ENCODE results near the gene TMEM178A.

TMEM178A gene

GRCh38 chr2:39671604-39672003, 5.9 kb downstream of the TMEM178A start:
- peaks cover 3 to 26% (median 20%) of the 10 kb centered on the region in 5 donors for H3K27me3 ChIP-seq (ENCODE audit: control insufficient read depth in 5 of 5, insufficient read depth in 4 of 5, low read length in 5 of 5)
- H3K4me3 ChIP-seq (ENCODE audit: low read depth in 1 of 5, low read length in 5 of 5), result no peak overlapping the region

GRCh38 chr2:39673018-39673417, 7.3 kb downstream of the TMEM178A start:
- peaks cover 0 to 5% (median 0%) of the 10 kb centered on the region in 5 donors for H3K9me3 ChIP-seq (ENCODE audit: control insufficient read depth in 5 of 5, low read length in 5 of 5)
- H3K36me3 ChIP-seq (ENCODE audit: control insufficient read depth in 5 of 5, insufficient read depth in 5 of 5, low read length in 5 of 5), result no peaks in the 10 kb centered on the region
- H3K4me1 ChIP-seq (ENCODE audit: control insufficient read depth in 5 of 5, insufficient read depth in 5 of 5, low read length in 5 of 5), result no peaks in the 10 kb centered on the region
- H3K9ac ChIP-seq (ENCODE audit: low read length in 5 of 5), result no peak overlapping the region
- H3K4me3 ChIP-seq (ENCODE audit: low read depth in 1 of 5, low read length in 5 of 5), result no peak overlapping the region
- H3K27me3 ChIP-seq (ENCODE audit: control insufficient read depth in 5 of 5, insufficient read depth in 4 of 5, low read length in 5 of 5), result peaks cover 0 to 12% (median 10%) of the 10 kb centered on the region in 5 donors
- H3K27ac ChIP-seq (ENCODE audit: low read depth, low read length), result no peak overlapping the region

More at GRCh38 chr2:39671604-39672003, 5.9 kb downstream of the TMEM178A start:
- Histone ChIP-seq H3K9ac (ENCODE audit: low read length in 5 of 5) (no peak overlapping the region), H3K4me1 (ENCODE audit: control insufficient read depth in 5 of 5, insufficient read depth in 5 of 5, low read length in 5 of 5) (peaks cover 2 to 6% (median 5%) of the 10 kb centered on the region in 5 donors), H3K9me3 (ENCODE audit: control insufficient read depth in 5 of 5, low read length in 5 of 5) (no peaks in the 10 kb centered on the region), H3K36me3 (ENCODE audit: control insufficient read depth in 5 of 5, insufficient read depth in 5 of 5, low read length in 5 of 5) (no peaks in the 10 kb centered on the region), H3K27ac (ENCODE audit: low read depth, low read length) (no peak overlapping the region)

GRCh38 chr2:39676342-39676741, 10.6 kb downstream of the TMEM178A start:
- Histone ChIP-seq H3K4me3 (ENCODE audit: low read depth in 1 of 5, low read length in 5 of 5) (no peak overlapping the region), H3K9ac (ENCODE audit: low read length in 5 of 5) (no peak overlapping the region), H3K36me3 (ENCODE audit: control insufficient read depth in 5 of 5, insufficient read depth in 5 of 5, low read length in 5 of 5) (peaks cover 0 to 2% (median 0%) of the 10 kb centered on the region in 5 donors), H3K27me3 (ENCODE audit: control insufficient read depth in 5 of 5, insufficient read depth in 4 of 5, low read length in 5 of 5) (peaks cover 0 to 2% (median 0%) of the 10 kb centered on the region in 5 donors), H3K9me3 (ENCODE audit: control insufficient read depth in 5 of 5, low read length in 5 of 5) (peaks cover 0 to 11% (median 0%) of the 10 kb centered on the region in 5 donors), H3K4me1 (ENCODE audit: control insufficient read depth in 5 of 5, insufficient read depth in 5 of 5, low read length in 5 of 5) (no peaks in the 10 kb centered on the region), H3K27ac (ENCODE audit: low read depth, low read length) (no peak overlapping the region)

GRCh38 chr2:39678170-39678569, 12.5 kb downstream of the TMEM178A start:
- Histone ChIP-seq H3K27ac (ENCODE audit: low read depth, low read length) (no peak overlapping the region), H3K36me3 (ENCODE audit: control insufficient read depth in 5 of 5, insufficient read depth in 5 of 5, low read length in 5 of 5) (peaks cover 0 to 2% (median 0%) of the 10 kb centered on the region in 5 donors), H3K9me3 (ENCODE audit: control insufficient read depth in 5 of 5, low read length in 5 of 5) (peaks cover 0 to 11% (median 0%) of the 10 kb centered on the region in 5 donors), H3K4me1 (ENCODE audit: control insufficient read depth in 5 of 5, insufficient read depth in 5 of 5, low read length in 5 of 5) (no peaks in the 10 kb centered on the region), H3K4me3 (ENCODE audit: low read depth in 1 of 5, low read length in 5 of 5) (no peak overlapping the region), H3K9ac (ENCODE audit: low read length in 5 of 5) (no peak overlapping the region), H3K27me3 (ENCODE audit: control insufficient read depth in 5 of 5, insufficient read depth in 4 of 5, low read length in 5 of 5) (no peaks in the 10 kb centered on the region)

- no peaks in the 10 kb centered on the region for H3K27me3 ChIP-seq (ENCODE audit: control insufficient read depth in 5 of 5, insufficient read depth in 4 of 5, low read length in 5 of 5)
- no peak overlapping the region for H3K4me3 ChIP-seq (ENCODE audit: low read depth in 1 of 5, low read length in 5 of 5)
- no peaks in the 10 kb centered on the region for H3K4me1 ChIP-seq (ENCODE audit: control insufficient read depth in 5 of 5, insufficient read depth in 5 of 5, low read length in 5 of 5)
- H3K9me3 ChIP-seq (ENCODE audit: control insufficient read depth in 5 of 5, low read length in 5 of 5), result peaks cover 0 to 11% (median 0%) of the 10 kb centered on the region in 5 donors
- H3K27ac ChIP-seq (ENCODE audit: low read depth, low read length), result no peak overlapping the region
- no peak overlapping the region for H3K9ac ChIP-seq (ENCODE audit: low read length in 5 of 5)
- H3K36me3 ChIP-seq (ENCODE audit: control insufficient read depth in 5 of 5, insufficient read depth in 5 of 5, low read length in 5 of 5), result peaks cover 0 to 2% (median 0%) of the 10 kb centered on the region in 5 donors
Observed at GRCh38 chr2:39679805-39680204, 14.1 kb downstream of the TMEM178A start.

- H3K36me3 ChIP-seq (ENCODE audit: control insufficient read depth in 5 of 5, insufficient read depth in 5 of 5, low read length in 5 of 5), result peaks cover 0 to 2% (median 0%) of the 10 kb centered on the region in 5 donors
- H3K4me1 ChIP-seq (ENCODE audit: control insufficient read depth in 5 of 5, insufficient read depth in 5 of 5, low read length in 5 of 5), result no peaks in the 10 kb centered on the region
- H3K27me3 ChIP-seq (ENCODE audit: control insufficient read depth in 5 of 5, insufficient read depth in 4 of 5, low read length in 5 of 5), result no peaks in the 10 kb centered on the region
- peaks cover 0 to 11% (median 0%) of the 10 kb centered on the region in 5 donors for H3K9me3 ChIP-seq (ENCODE audit: control insufficient read depth in 5 of 5, low read length in 5 of 5)
- H3K27ac ChIP-seq (ENCODE audit: low read depth, low read length), result no peak overlapping the region
- no peak overlapping the region for H3K4me3 ChIP-seq (ENCODE audit: low read depth in 1 of 5, low read length in 5 of 5)
- H3K9ac ChIP-seq (ENCODE audit: low read length in 5 of 5), result no peak overlapping the region
Observed at GRCh38 chr2:39682066-39682692, 16.5 kb downstream of the TMEM178A start.

- H3K9ac ChIP-seq (ENCODE audit: low read length in 5 of 5), result no peak overlapping the region
- H3K36me3 ChIP-seq (ENCODE audit: control insufficient read depth in 5 of 5, insufficient read depth in 5 of 5, low read length in 5 of 5), result peaks cover 0 to under 1% (median 0%) of the 10 kb centered on the region in 5 donors
- no peaks in the 10 kb centered on the region for H3K27me3 ChIP-seq (ENCODE audit: control insufficient read depth in 5 of 5, insufficient read depth in 4 of 5, low read length in 5 of 5)
- H3K4me1 ChIP-seq (ENCODE audit: control insufficient read depth in 5 of 5, insufficient read depth in 5 of 5, low read length in 5 of 5), result no peaks in the 10 kb centered on the region
- peaks cover 0 to 5% (median 0%) of the 10 kb centered on the region in 5 donors for H3K9me3 ChIP-seq (ENCODE audit: control insufficient read depth in 5 of 5, low read length in 5 of 5)
- no peak overlapping the region for H3K4me3 ChIP-seq (ENCODE audit: low read depth in 1 of 5, low read length in 5 of 5)
- no peak overlapping the region for H3K27ac ChIP-seq (ENCODE audit: low read depth, low read length)
Observed at GRCh38 chr2:39683022-39683699, 17.4 kb downstream of the TMEM178A start.

- no peaks in the 10 kb centered on the region for H3K36me3 ChIP-seq (ENCODE audit: control insufficient read depth in 5 of 5, insufficient read depth in 5 of 5, low read length in 5 of 5)
- H3K9ac ChIP-seq (ENCODE audit: low read length in 5 of 5), result no peak overlapping the region
- H3K27ac ChIP-seq (ENCODE audit: low read depth, low read length), result no peak overlapping the region
- H3K9me3 ChIP-seq (ENCODE audit: control insufficient read depth in 5 of 5, low read length in 5 of 5), result no peaks in the 10 kb centered on the region
- no peaks in the 10 kb centered on the region for H3K27me3 ChIP-seq (ENCODE audit: control insufficient read depth in 5 of 5, insufficient read depth in 4 of 5, low read length in 5 of 5)
- no peak overlapping the region for H3K4me3 ChIP-seq (ENCODE audit: low read depth in 1 of 5, low read length in 5 of 5)
- no peaks in the 10 kb centered on the region for H3K4me1 ChIP-seq (ENCODE audit: control insufficient read depth in 5 of 5, insufficient read depth in 5 of 5, low read length in 5 of 5)
Observed at GRCh38 chr2:39684464-39684863, 18.7 kb downstream of the TMEM178A start.

GRCh38 chr2:39685126-39685525, 19.4 kb downstream of the TMEM178A start:
- Histone ChIP-seq H3K27me3 (ENCODE audit: control insufficient read depth in 5 of 5, insufficient read depth in 4 of 5, low read length in 5 of 5) (no peaks in the 10 kb centered on the region), H3K27ac (ENCODE audit: low read depth, low read length) (no peak overlapping the region), H3K4me1 (ENCODE audit: control insufficient read depth in 5 of 5, insufficient read depth in 5 of 5, low read length in 5 of 5) (no peaks in the 10 kb centered on the region), H3K9ac (ENCODE audit: low read length in 5 of 5) (no peak overlapping the region), H3K4me3 (ENCODE audit: low read depth in 1 of 5, low read length in 5 of 5) (no peak overlapping the region), H3K9me3 (ENCODE audit: control insufficient read depth in 5 of 5, low read length in 5 of 5) (peaks cover 0 to 4% (median under 1%) of the 10 kb centered on the region in 5 donors), H3K36me3 (ENCODE audit: control insufficient read depth in 5 of 5, insufficient read depth in 5 of 5, low read length in 5 of 5) (no peaks in the 10 kb centered on the region)

GRCh38 chr2:39686456-39686855, 20.7 kb downstream of the TMEM178A start:
- Histone ChIP-seq H3K27ac (ENCODE audit: low read depth, low read length) (no peak overlapping the region), H3K9ac (ENCODE audit: low read length in 5 of 5) (no peak overlapping the region), H3K27me3 (ENCODE audit: control insufficient read depth in 5 of 5, insufficient read depth in 4 of 5, low read length in 5 of 5) (no peaks in the 10 kb centered on the region), H3K4me3 (ENCODE audit: low read depth in 1 of 5, low read length in 5 of 5) (no peak overlapping the region), H3K9me3 (ENCODE audit: control insufficient read depth in 5 of 5, low read length in 5 of 5) (peaks cover 0 to 9% (median 8%) of the 10 kb centered on the region in 5 donors), H3K36me3 (ENCODE audit: control insufficient read depth in 5 of 5, insufficient read depth in 5 of 5, low read length in 5 of 5) (no peaks in the 10 kb centered on the region), H3K4me1 (ENCODE audit: control insufficient read depth in 5 of 5, insufficient read depth in 5 of 5, low read length in 5 of 5) (no peaks in the 10 kb centered on the region)
